Activated gamma-delta T cell treated with anti-CD3 and anti-CD28 coated beads, Interleukin-2, amount 50 U/mL, for 16 hours (primary cell): ENCODE data around the gene TUBGCP6.

Experiments
- DNase-seq: peaks from one replicate; pipeline ENCODE4 v3.0.0-alpha.2; 2020; ENCODE audit warnings: low read depth

Gene TUBGCP6

GRCh38 chr22:50250555-50251476 lies 6.0 kb upstream of the TUBGCP6 start, which contains the start of gene HDAC10:
TSS of gene HDAC10 (minus strand) at chr22:50251265. CDS start at chr22:50251032, 233 bp downstream.
- peak; percentile 55 for DNase-seq

- DNase-seq = no peak
Measured at GRCh38 chr22:50250249-50250554, 5.4 kb upstream of the TUBGCP6 start.

- DNase-seq = no peak
Measured at GRCh38 chr22:50249341-50250248, 4.8 kb upstream of the TUBGCP6 start.

GRCh38 chr22:50248196-50249081 lies 3.6 kb upstream of the TUBGCP6 start:
- DNase-seq = no peak

- no peak for DNase-seq
Measured at GRCh38 chr22:50247748-50248147, 2.9 kb upstream of the TUBGCP6 start.

- DNase-seq = no peak
Measured at GRCh38 chr22:50246242-50247175, 1.7 kb upstream of the TUBGCP6 start.

GRCh38 chr22:50245214-50246072 lies 620 bp upstream of the TUBGCP6 start:
- DNase-seq = no peak

- no peak for DNase-seq
Measured at GRCh38 chr22:50243685-50244419, 971 bp downstream of the TUBGCP6 start.

- DNase-seq = no peak
Measured at GRCh38 chr22:50242406-50242949, 2.3 kb downstream of the TUBGCP6 start.

- DNase-seq = no peak
Measured at GRCh38 chr22:50238755-50239154, 6.1 kb downstream of the TUBGCP6 start.

GRCh38 chr22:50236731-50237409 lies 8.0 kb downstream of the TUBGCP6 start:
- DNase-seq = no peak

GRCh38 chr22:50233223-50233622 lies 11.6 kb downstream of the TUBGCP6 start:
- no peak for DNase-seq

GRCh38 chr22:50232481-50233151 lies 12.2 kb downstream of the TUBGCP6 start:
- DNase-seq = no peak

- no peak for DNase-seq
Measured at GRCh38 chr22:50229370-50229769, 15.5 kb downstream of the TUBGCP6 start.

GRCh38 chr22:50228366-50228765 lies 16.5 kb downstream of the TUBGCP6 start:
- no peak for DNase-seq

- no peak for DNase-seq
Measured at GRCh38 chr22:50227579-50228215, 17.1 kb downstream of the TUBGCP6 start.

GRCh38 chr22:50226875-50227165 lies 18.0 kb downstream of the TUBGCP6 start:
- no peak for DNase-seq
